ENCODE measurements around the gene FHOD3. TPM values are rescaled to one million over a fixed set of nuclear protein-coding genes. Genes with fewer than 3 reads are reported as not detected.
A peak's percentile ranks its signal among the peaks of the same experiment; 100 is the strongest.

Gene FHOD3
- total RNA-seq, 1 experiment from 2014 or later: 15.1 TPM

GRCh38 chr18:36409779-36410178 is 112.3 kb downstream of the FHOD3 start:
- DNase-seq (ENCODE audit: low read depth): no peak

GRCh38 chr18:36410346-36410745 is 112.8 kb downstream of the FHOD3 start:
- DNase-seq (ENCODE audit: low read depth): no peak

- peak; percentile 78 for DNase-seq (ENCODE audit: low read depth)
Observed at GRCh38 chr18:36411745-36412168, 114.2 kb downstream of the FHOD3 start.

- DNase-seq (ENCODE audit: low read depth): peak; percentile 46
Observed at GRCh38 chr18:36412778-36413177, 115.3 kb downstream of the FHOD3 start.

- no peak for DNase-seq (ENCODE audit: low read depth)
Observed at GRCh38 chr18:36415171-36415570, 117.7 kb downstream of the FHOD3 start.

- DNase-seq (ENCODE audit: low read depth): no peak
Observed at GRCh38 chr18:36415625-36416024, 118.1 kb downstream of the FHOD3 start.

- DNase-seq (ENCODE audit: low read depth): peak; percentile 49
Observed at GRCh38 chr18:36419188-36419899, 121.8 kb downstream of the FHOD3 start.

GRCh38 chr18:36419900-36420531 is 122.5 kb downstream of the FHOD3 start:
- peak; percentile 73 for DNase-seq (ENCODE audit: low read depth)

GRCh38 chr18:36420826-36421225 is 123.3 kb downstream of the FHOD3 start:
- DNase-seq (ENCODE audit: low read depth): peak; percentile 74

- no peak for DNase-seq (ENCODE audit: low read depth)
Observed at GRCh38 chr18:36424741-36425142, 127.2 kb downstream of the FHOD3 start.

GRCh38 chr18:36427369-36427768 is 129.9 kb downstream of the FHOD3 start:
- DNase-seq (ENCODE audit: low read depth): peak; percentile 74

GRCh38 chr18:36427831-36428230 is 130.3 kb downstream of the FHOD3 start:
- no peak for DNase-seq (ENCODE audit: low read depth)

GRCh38 chr18:36428431-36429029 is 131.0 kb downstream of the FHOD3 start:
- no peak for DNase-seq (ENCODE audit: low read depth)

- DNase-seq (ENCODE audit: low read depth): no peak
Observed at GRCh38 chr18:36432880-36433555, 135.5 kb downstream of the FHOD3 start.

- no peak for DNase-seq (ENCODE audit: low read depth)
Observed at GRCh38 chr18:36436387-36436786, 138.9 kb downstream of the FHOD3 start.

- DNase-seq (ENCODE audit: low read depth): peak; percentile 34
Observed at GRCh38 chr18:36440614-36441013, 143.1 kb downstream of the FHOD3 start.

- peak; percentile 46 for DNase-seq (ENCODE audit: low read depth)
Observed at GRCh38 chr18:36441426-36442240, 144.1 kb downstream of the FHOD3 start.

GRCh38 chr18:36442717-36443116 is 145.2 kb downstream of the FHOD3 start:
- DNase-seq (ENCODE audit: low read depth): no peak

- DNase-seq (ENCODE audit: low read depth): peak; percentile 69
Observed at GRCh38 chr18:36446059-36446458, 148.5 kb downstream of the FHOD3 start.

- DNase-seq (ENCODE audit: low read depth): no peak
Observed at GRCh38 chr18:36448384-36449290, 151.1 kb downstream of the FHOD3 start.

Data from RPMI7951 (cell line).